AG04449 (cell line): ENCODE measurements around the gene HES2.

Experiments
- CTCF ChIA-PET: fragments of 350-600 bp; formaldehyde crosslinking; extraction: SDS; loops from one replicate; lab custom pipeline; 2021; ENCODE audit warnings: antibody characterized with exemption; lab: Yijun Ruan, JAX
- POLR2A ChIA-PET: fragments of 400-600, 350-600 bp; formaldehyde crosslinking; extraction: SDS; loops from one replicate; lab custom pipeline; 2020; ENCODE audit warnings: antibody characterized with exemption, inconsistent platforms; lab: Yijun Ruan, JAX
- DNase-seq: peaks from one replicate; pipeline ENCODE4 v3.0.0-alpha.2; 2010; ENCODE audit warnings: low read depth, low spot score
- H3K4me3 ChIP-seq: 2 replicates; pipeline ENCODE4 v1.5.1; 2011; ENCODE audit warnings: low read depth, mild to moderate bottlenecking, control low read depth, low read length
- CTCF ChIP-seq: IDR thresholded peaks from one replicate; pipeline ENCODE4 v1.5.1; 2011; ENCODE audit warnings: mild to moderate bottlenecking, moderate library complexity, low read length, control low read depth, inconsistent platforms; ENCODE audit not compliant: insufficient read depth; ENCODE audit errors: missing control alignments

Gene HES2

GRCh38 chr1:6466023-6466422 is 46.3 kb upstream of the HES2 start, which contains the start of gene TNFRSF25:
TSS of gene TNFRSF25 (minus strand) at chr1:6466173. CDS start at chr1:6466107, 66 bp downstream.
- POLR2A ChIA-PET = no interaction called here
- no peak within 1 kb of the TSS for H3K4me3 ChIP-seq
- no peak for DNase-seq
- CTCF ChIA-PET = interaction anchor here (1.3 to 17.8 kb wide), 3 partner anchors 11 to 28 kb away, joined by 4 to 236 read pairs (median 25); partner anchors contain the start of gene PLEKHG5
- TF ChIP-seq CTCF = no peak

GRCh38 chr1:6465461-6466005 is 45.8 kb upstream of the HES2 start:
- no peak overlapping the region for H3K4me3 ChIP-seq
- no peak for DNase-seq
- ChIA-PET POLR2A (no interaction called here), CTCF (interaction anchor here (3.4 to 17.8 kb wide), 2 partner anchors 11 to 22 kb away, joined by 25 to 236 read pairs; partner anchors contain the start of gene PLEKHG5)
- no peak for TF ChIP-seq CTCF

GRCh38 chr1:6464915-6465314 is 45.2 kb upstream of the HES2 start:
- DNase-seq = no peak
- POLR2A ChIA-PET = no interaction called here
- CTCF ChIA-PET = interaction anchor here (0.7 to 17.8 kb wide), 4 partner anchors 7 to 23 kb away, joined by 3 to 236 read pairs (median 18); partner anchors contain the start of gene PLEKHG5
- no peak for TF ChIP-seq CTCF
- no peak overlapping the region for H3K4me3 ChIP-seq

- POLR2A ChIA-PET = no interaction called here
- CTCF ChIA-PET = interaction anchor here (0.7 to 17.8 kb wide), 6 partner anchors 8 to 26 kb away, joined by 3 to 236 read pairs (median 10); partner anchors contain the start of gene PLEKHG5
- no peak for TF ChIP-seq CTCF
- no peak for DNase-seq
- no peak overlapping the region for H3K4me3 ChIP-seq
Measured at GRCh38 chr1:6464514-6464836, 44.8 kb upstream of the HES2 start.

- ChIA-PET CTCF (interaction anchor here (1.0 to 3.9 kb wide), 7 partner anchors 9 to 25 kb away, joined by 3 to 19 read pairs (median 4); no protein-coding TSS in a partner anchor), POLR2A (no interaction called here)
- TF ChIP-seq CTCF = no peak
Measured at GRCh38 chr1:6463120-6463412, 43.3 kb upstream of the HES2 start.

GRCh38 chr1:6462412-6463119 is 42.8 kb upstream of the HES2 start:
- DNase-seq = no peak
- TF ChIP-seq CTCF = no peak
- ChIA-PET POLR2A (no interaction called here), CTCF (interaction anchor here (0.8 to 3.9 kb wide), 8 partner anchors 10 to 115 kb away, joined by 3 to 19 read pairs (median 4); no protein-coding TSS in a partner anchor)
- no peak overlapping the region for H3K4me3 ChIP-seq

More at GRCh38 chr1:6463120-6463412, 43.3 kb upstream of the HES2 start:
- no peak for DNase-seq
- no peak overlapping the region for H3K4me3 ChIP-seq
